MM.1S (cell line): ENCODE measurements around the gene SUPV3L1.

Experiments used
- DNase-seq: peaks from one replicate; pipeline ENCODE4 v3.0.0-alpha.2; 2015
- H2AFZ ChIP-seq: fragments of 300-600 bp; sonication (generic); 2 replicates; pipeline ENCODE4 v1.6.0; 2016; ENCODE audit warnings: antibody characterized with exemption, low read length
- H3F3A ChIP-seq: fragments of 300-600 bp; sonication (generic); 2 replicates; pipeline ENCODE4 v1.6.1; 2016; ENCODE audit warnings: mild to moderate bottlenecking, antibody characterized with exemption, low read length, moderate library complexity, mixed read lengths; ENCODE audit not compliant: insufficient read depth
- H3K27ac ChIP-seq: fragments of 300-600 bp; sonication (generic); 2 replicates; pipeline ENCODE4 v1.5.1; 2016; ENCODE audit warnings: mild to moderate bottlenecking, low read length
- H3K27me3 ChIP-seq: fragments of 300-600 bp; sonication (generic); replicated peaks from 2 replicates; pipeline ENCODE4 v1.6.0; 2016; ENCODE audit warnings: low read length; ENCODE audit not compliant: insufficient read depth
- H3K36me3 ChIP-seq: fragments of 300-600 bp; sonication (generic); replicated peaks from 2 replicates; pipeline ENCODE4 v1.6.1; 2016; ENCODE audit warnings: mild to moderate bottlenecking, low read length, mixed read lengths; ENCODE audit not compliant: insufficient read depth
- H3K4me1 ChIP-seq: fragments of 300-600 bp; sonication (generic); 2 replicates; pipeline ENCODE4 v1.6.1; 2016; ENCODE audit warnings: low read length, mixed read lengths
- H3K4me2 ChIP-seq: fragments of 300-600 bp; sonication (generic); 2 replicates; pipeline ENCODE4 v1.6.0; 2016; ENCODE audit warnings: low read depth, low read length
- H3K4me3 ChIP-seq: fragments of 300-600 bp; sonication (generic); 2 replicates; pipeline ENCODE4 v1.5.1; 2016; ENCODE audit warnings: low read length, mixed read lengths
- H3K79me2 ChIP-seq: fragments of 300-600 bp; sonication (generic); 2 replicates; pipeline ENCODE4 v1.6.1; 2016; ENCODE audit warnings: mixed run types, low read length, mixed read lengths
- H3K9ac ChIP-seq: fragments of 300-600 bp; sonication (generic); 2 replicates; pipeline ENCODE4 v1.6.1; 2016; ENCODE audit warnings: low read length, mixed read lengths
- H3K9me2 ChIP-seq: fragments of 300-600 bp; sonication (generic); replicated peaks from 2 replicates; pipeline ENCODE4 v1.6.1; 2016; ENCODE audit warnings: mild to moderate bottlenecking, low read length, mixed read lengths; ENCODE audit not compliant: insufficient read depth
- H3K9me3 ChIP-seq: fragments of 300-600 bp; sonication (generic); replicated peaks from 2 replicates; pipeline ENCODE4 v1.6.1; 2016; ENCODE audit warnings: mild to moderate bottlenecking, low read length, mixed read lengths; ENCODE audit not compliant: insufficient read depth
- H4K20me1 ChIP-seq: fragments of 300-600 bp; sonication (generic); 2 replicates; pipeline ENCODE4 v1.6.1; 2016; ENCODE audit warnings: mild to moderate bottlenecking, low read length, moderate library complexity, mixed read lengths; ENCODE audit not compliant: insufficient read depth
- EZH2 ChIP-seq: fragments of 300-600 bp; sonication (generic); optimal IDR thresholded peaks from 2 replicates; pipeline ENCODE3; 2017; ENCODE audit warnings: low read depth, mild to moderate bottlenecking, antibody characterized with exemption, low read length, mixed read lengths
- EZH2phosphoT487 ChIP-seq: fragments of 300-600 bp; sonication (generic); IDR thresholded peaks from 2 replicates; pipeline ENCODE4 v1.6.1; 2018; ENCODE audit warnings: antibody characterized with exemption, low read length
- TF ChIP-seq, protein P1 (sequence below): fragments of 300-600 bp; sonication (generic); IDR thresholded peaks from 2 replicates; pipeline ENCODE4 v1.5.1; 2016; ENCODE audit warnings: antibody characterized with exemption, low read length, mixed read lengths

The SUPV3L1 gene

DNA sequence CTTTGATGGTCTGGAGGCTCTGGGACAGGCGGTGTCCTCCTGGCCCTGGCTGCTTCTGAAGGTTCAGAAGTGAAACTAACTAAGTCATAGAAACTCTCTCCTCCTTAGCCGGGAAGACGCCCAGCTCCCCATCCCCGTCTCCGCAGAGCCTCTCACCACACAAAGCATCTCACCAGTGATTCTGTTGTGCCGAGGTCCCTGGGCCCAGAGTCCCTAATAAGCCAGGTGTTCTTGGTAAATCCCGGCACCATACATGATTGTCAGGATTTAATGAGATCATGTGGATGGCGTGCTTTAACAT, 49.5 kb downstream of the SUPV3L1 start:
- no peaks in the 10 kb centered on the region for H3K79me2 ChIP-seq
- H3F3A ChIP-seq, result peaks cover 5% of the 10 kb centered on the region; the same call in 1 of the 2 replicates
- no peaks in the 10 kb centered on the region for H3K36me3 ChIP-seq
- DNase-seq, result no peak
- H3K9ac ChIP-seq, result peak overlapping the region; percentile 34; the same call in 1 of the 2 replicates
- H3K27me3 ChIP-seq, result no peaks in the 10 kb centered on the region
- no peaks in the 10 kb centered on the region for H4K20me1 ChIP-seq
- peaks cover 29% of the 10 kb centered on the region for H3K4me1 ChIP-seq
- peak overlapping the region; percentile 54 for H2AFZ ChIP-seq
- H3K27ac ChIP-seq, result peak overlapping the region; percentile 65; the same call in 1 of the 2 replicates
- H3K4me3 ChIP-seq, result no peak overlapping the region
- no peak for TF ChIP-seq EZH2phosphoT487
- TF ChIP-seq, protein P1, sequence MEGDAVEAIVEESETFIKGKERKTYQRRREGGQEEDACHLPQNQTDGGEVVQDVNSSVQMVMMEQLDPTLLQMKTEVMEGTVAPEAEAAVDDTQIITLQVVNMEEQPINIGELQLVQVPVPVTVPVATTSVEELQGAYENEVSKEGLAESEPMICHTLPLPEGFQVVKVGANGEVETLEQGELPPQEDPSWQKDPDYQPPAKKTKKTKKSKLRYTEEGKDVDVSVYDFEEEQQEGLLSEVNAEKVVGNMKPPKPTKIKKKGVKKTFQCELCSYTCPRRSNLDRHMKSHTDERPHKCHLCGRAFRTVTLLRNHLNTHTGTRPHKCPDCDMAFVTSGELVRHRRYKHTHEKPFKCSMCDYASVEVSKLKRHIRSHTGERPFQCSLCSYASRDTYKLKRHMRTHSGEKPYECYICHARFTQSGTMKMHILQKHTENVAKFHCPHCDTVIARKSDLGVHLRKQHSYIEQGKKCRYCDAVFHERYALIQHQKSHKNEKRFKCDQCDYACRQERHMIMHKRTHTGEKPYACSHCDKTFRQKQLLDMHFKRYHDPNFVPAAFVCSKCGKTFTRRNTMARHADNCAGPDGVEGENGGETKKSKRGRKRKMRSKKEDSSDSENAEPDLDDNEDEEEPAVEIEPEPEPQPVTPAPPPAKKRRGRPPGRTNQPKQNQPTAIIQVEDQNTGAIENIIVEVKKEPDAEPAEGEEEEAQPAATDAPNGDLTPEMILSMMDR, result no peak
- no peak for TF ChIP-seq EZH2
- H3K4me2 ChIP-seq, result peak overlapping the region; percentile 66
- H3K9me3 ChIP-seq, result no peaks in the 10 kb centered on the region
- no peaks in the 10 kb centered on the region for H3K9me2 ChIP-seq

DNA sequence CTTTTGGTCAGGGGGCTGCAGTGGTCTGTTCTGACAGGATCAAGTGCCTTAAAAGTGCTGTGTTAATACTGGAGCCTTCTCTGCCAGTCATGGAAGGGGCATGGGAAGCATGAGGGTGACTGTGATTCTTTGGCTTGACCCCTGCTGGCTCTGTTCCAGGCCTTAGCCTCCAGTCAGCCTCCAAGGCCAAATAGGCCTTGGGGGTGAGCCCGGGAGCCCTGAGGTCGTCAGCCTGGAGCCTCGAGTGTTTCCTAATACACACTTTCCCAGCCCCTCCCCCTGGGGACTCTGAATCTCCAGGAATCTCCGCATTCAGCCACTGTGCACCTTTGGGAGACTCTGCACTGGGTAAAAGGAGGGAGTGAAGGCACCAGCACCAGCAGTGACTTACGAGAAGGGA, 50.1 kb downstream of the SUPV3L1 start:
- Histone ChIP-seq H3K9me3 (no peaks in the 10 kb centered on the region), H3K27me3 (no peaks in the 10 kb centered on the region), H3K9me2 (no peaks in the 10 kb centered on the region), H2AFZ (no peak overlapping the region), H3K4me2 (no peak overlapping the region), H3K36me3 (no peaks in the 10 kb centered on the region), H3F3A (no peaks in the 10 kb centered on the region), H3K79me2 (no peaks in the 10 kb centered on the region), H3K27ac (no peak overlapping the region), H3K9ac (no peak overlapping the region), H4K20me1 (no peaks in the 10 kb centered on the region), H3K4me3 (no peak overlapping the region), H3K4me1 (peaks cover 24% of the 10 kb centered on the region)
- TF ChIP-seq EZH2phosphoT487, result no peak
- no peak for TF ChIP-seq EZH2
- TF ChIP-seq, protein P1, result no peak
- DNase-seq, result no peak

DNA sequence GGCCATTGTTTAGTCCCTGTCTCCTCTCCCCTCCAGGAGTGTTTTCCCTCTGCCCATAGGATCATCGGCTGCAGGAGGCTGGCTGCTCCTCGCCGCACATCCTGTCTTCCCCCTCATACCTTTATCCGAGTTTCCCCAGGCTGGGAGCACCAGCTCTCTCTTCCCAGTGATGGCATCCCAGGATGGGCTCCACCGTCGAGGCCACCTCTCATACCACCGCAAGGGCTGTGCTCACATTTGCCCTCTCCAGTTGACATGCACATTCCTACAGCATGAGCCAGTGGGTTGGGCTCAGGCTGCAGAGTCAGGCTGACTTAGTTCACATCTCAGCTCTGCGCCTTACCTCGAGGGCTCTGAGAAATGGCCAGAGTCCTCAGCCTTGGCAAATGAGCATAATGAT, 52.2 kb downstream of the SUPV3L1 start:
- H2AFZ ChIP-seq, result no peak overlapping the region
- H3K27me3 ChIP-seq, result no peaks in the 10 kb centered on the region
- no peak overlapping the region for H3K4me2 ChIP-seq
- H3K4me1 ChIP-seq, result peaks cover 17% of the 10 kb centered on the region
- no peaks in the 10 kb centered on the region for H4K20me1 ChIP-seq
- no peak overlapping the region for H3K9ac ChIP-seq
- H3K27ac ChIP-seq, result no peak overlapping the region
- TF ChIP-seq EZH2phosphoT487 (no peak), EZH2 (no peak)
- TF ChIP-seq, protein P1, result no peak
- H3K36me3 ChIP-seq, result no peaks in the 10 kb centered on the region
- no peak overlapping the region for H3K4me3 ChIP-seq
- H3K9me3 ChIP-seq, result no peaks in the 10 kb centered on the region
- no peaks in the 10 kb centered on the region for H3F3A ChIP-seq
- no peaks in the 10 kb centered on the region for H3K9me2 ChIP-seq
- DNase-seq, result no peak
- H3K79me2 ChIP-seq, result no peaks in the 10 kb centered on the region
